ENCODE results near the gene SPTB.
A peak's percentile ranks its signal among the peaks of the same experiment; 100 is the strongest.
"Not testable (repeated sequence)": the region's sequence is repeated elsewhere in the genome, so short reads cannot be mapped to it uniquely, and the experiment has no call there.

Gene SPTB

GRCh38 chr14:64807551-64807950 is 72.2 kb downstream of the SPTB start:
- DNase-seq (ENCODE audit: low read depth) = no peak
- TF ChIP-seq MYC (IDR thresholded peaks at IDR 0.05; ENCODE audit: low read depth, low read length) = no peak
- no peak for TF ChIP-seq CTCF (IDR thresholded peaks at IDR 0.05; ENCODE audit: low read depth, low read length)
- TF ChIP-seq MAX (IDR thresholded peaks at IDR 0.05; ENCODE audit: low read depth, low read length) = no peak
- TF ChIP-seq POLR2A (IDR thresholded peaks at IDR 0.05; ENCODE audit: extremely low read depth, insufficient read length) = no peak
- H3K4me3 ChIP-seq (ENCODE audit: low read depth, low read length) = no peak overlapping the region

- DNase-seq (ENCODE audit: low read depth) = no peak
- TF ChIP-seq CTCF (IDR thresholded peaks at IDR 0.05; ENCODE audit: low read depth, low read length) (no peak), MYC (IDR thresholded peaks at IDR 0.05; ENCODE audit: low read depth, low read length) (no peak), MAX (IDR thresholded peaks at IDR 0.05; ENCODE audit: low read depth, low read length) (no peak), POLR2A (IDR thresholded peaks at IDR 0.05; ENCODE audit: extremely low read depth, insufficient read length) (no peak)
These were observed 72.7 kb downstream of the SPTB start for GRCh38 chr14:64806862-64807495.

GRCh38 chr14:64806202-64806861 is 73.4 kb downstream of the SPTB start:
- H3K4me3 ChIP-seq (ENCODE audit: low read depth, low read length) = no peak overlapping the region
- no peak for TF ChIP-seq POLR2A (IDR thresholded peaks at IDR 0.05; ENCODE audit: extremely low read depth, insufficient read length)
- TF ChIP-seq MYC (IDR thresholded peaks at IDR 0.05; ENCODE audit: low read depth, low read length) = no peak
- TF ChIP-seq MAX (IDR thresholded peaks at IDR 0.05; ENCODE audit: low read depth, low read length) = no peak
- no peak for DNase-seq (ENCODE audit: low read depth)

More at GRCh38 chr14:64806862-64807495, 72.7 kb downstream of the SPTB start:
- H3K4me3 ChIP-seq (ENCODE audit: low read depth, low read length) = no peak overlapping the region

GRCh38 chr14:64805646-64806045 is 74.1 kb downstream of the SPTB start:
- not testable (repeated sequence) for DNase-seq (ENCODE audit: low read depth); H3K4me3 ChIP-seq (ENCODE audit: low read depth, low read length)

- H3K4me3 ChIP-seq (ENCODE audit: low read depth, low read length) = no peak overlapping the region
- TF ChIP-seq CTCF (IDR thresholded peaks at IDR 0.05; ENCODE audit: low read depth, low read length) = no peak
- no peak for TF ChIP-seq POLR2A (IDR thresholded peaks at IDR 0.05; ENCODE audit: extremely low read depth, insufficient read length)
- no peak for TF ChIP-seq MYC (IDR thresholded peaks at IDR 0.05; ENCODE audit: low read depth, low read length)
- TF ChIP-seq MAX (IDR thresholded peaks at IDR 0.05; ENCODE audit: low read depth, low read length) = no peak
- DNase-seq (ENCODE audit: low read depth) = no peak
These were observed 74.9 kb downstream of the SPTB start for GRCh38 chr14:64804754-64805260.

- no peak for TF ChIP-seq MAX (IDR thresholded peaks at IDR 0.05; ENCODE audit: low read depth, low read length)
- peak; percentile 42 for TF ChIP-seq CTCF (IDR thresholded peaks at IDR 0.05; ENCODE audit: low read depth, low read length)
- peak; percentile 45 for DNase-seq (ENCODE audit: low read depth)
These were observed 77.9 kb downstream of the SPTB start for GRCh38 chr14:64801800-64802199.

More at GRCh38 chr14:64801800-64802199, 77.9 kb downstream of the SPTB start:
- H3K4me3 ChIP-seq (ENCODE audit: low read depth, low read length) = no peak overlapping the region
